Bronchial epithelial cell (primary cell): ENCODE measurements around the gene COMMD9. TPM values are rescaled to one million over a fixed set of nuclear protein-coding genes. Genes with fewer than 3 reads are reported as not detected.

Experiments
- DNase-seq: peaks from one replicate; pipeline ENCODE4 v3.0.0-alpha.2; 2010; ENCODE audit warnings: low read depth
- FAIRE-seq: peaks from 2 replicates; lab custom pipeline; 2011; peaks lifted over from hg19 to GRCh38; lab: Jason Lieb, UNC
- H3K27me3 ChIP-seq: 2 replicates; pipeline ENCODE4 v1.5.1; 2011; ENCODE audit warnings: low read length; ENCODE audit not compliant: control insufficient read depth, insufficient read depth
- H3K36me3 ChIP-seq: 2 replicates; pipeline ENCODE4 v1.5.1; 2011; ENCODE audit warnings: low read length; ENCODE audit not compliant: control insufficient read depth, insufficient read depth
- H3K4me3 ChIP-seq: 2 replicates; pipeline ENCODE4 v1.5.1; 2011; ENCODE audit warnings: mild to moderate bottlenecking, low read depth, low read length, control low read depth
- total RNA-seq: library from RNA; depleted of rRNA; stranded (reverse); fragments of >200 nt; gene quantifications from 2 replicates; pipeline ENCODE4 v1.2.1, GENCODE V29; 2014
- TF ChIP-seq, protein P1 (sequence below): IDR thresholded peaks from 2 replicates; pipeline ENCODE4 v1.5.1; 2011; ENCODE audit warnings: mild to moderate bottlenecking, moderate library complexity, low read length, control low read depth, inconsistent platforms; ENCODE audit not compliant: insufficient read depth, severe bottlenecking

The COMMD9 gene
- total RNA-seq, 1 donor from 2014 or later, result 9.2 TPM

- H3K27me3 ChIP-seq, result no peaks in the 10 kb centered on the region
- H3K36me3 ChIP-seq, result no peaks in the 10 kb centered on the region
- H3K4me3 ChIP-seq, result no peak overlapping the region
- FAIRE-seq (no peak), DNase-seq (peak; percentile 43)
- TF ChIP-seq, protein P1, sequence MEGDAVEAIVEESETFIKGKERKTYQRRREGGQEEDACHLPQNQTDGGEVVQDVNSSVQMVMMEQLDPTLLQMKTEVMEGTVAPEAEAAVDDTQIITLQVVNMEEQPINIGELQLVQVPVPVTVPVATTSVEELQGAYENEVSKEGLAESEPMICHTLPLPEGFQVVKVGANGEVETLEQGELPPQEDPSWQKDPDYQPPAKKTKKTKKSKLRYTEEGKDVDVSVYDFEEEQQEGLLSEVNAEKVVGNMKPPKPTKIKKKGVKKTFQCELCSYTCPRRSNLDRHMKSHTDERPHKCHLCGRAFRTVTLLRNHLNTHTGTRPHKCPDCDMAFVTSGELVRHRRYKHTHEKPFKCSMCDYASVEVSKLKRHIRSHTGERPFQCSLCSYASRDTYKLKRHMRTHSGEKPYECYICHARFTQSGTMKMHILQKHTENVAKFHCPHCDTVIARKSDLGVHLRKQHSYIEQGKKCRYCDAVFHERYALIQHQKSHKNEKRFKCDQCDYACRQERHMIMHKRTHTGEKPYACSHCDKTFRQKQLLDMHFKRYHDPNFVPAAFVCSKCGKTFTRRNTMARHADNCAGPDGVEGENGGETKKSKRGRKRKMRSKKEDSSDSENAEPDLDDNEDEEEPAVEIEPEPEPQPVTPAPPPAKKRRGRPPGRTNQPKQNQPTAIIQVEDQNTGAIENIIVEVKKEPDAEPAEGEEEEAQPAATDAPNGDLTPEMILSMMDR, result peak; percentile 38
Observed at GRCh38 chr11:36292311-36292722, 3.1 kb upstream of the COMMD9 start.

- FAIRE-seq, result no peak
- TF ChIP-seq, protein P1, result no peak
- DNase-seq, result no peak
- Histone ChIP-seq H3K4me3 (peak overlapping the region; percentile 65), H3K27me3 (no peaks in the 10 kb centered on the region), H3K36me3 (no peaks in the 10 kb centered on the region)
Observed at GRCh38 chr11:36288442-36289225, 590 bp downstream of the COMMD9 start.

- Histone ChIP-seq H3K4me3 (no peak overlapping the region), H3K36me3 (peaks cover 5% of the 10 kb centered on the region), H3K27me3 (no peaks in the 10 kb centered on the region)
- DNase-seq, result no peak
- TF ChIP-seq, protein P1, result no peak
- FAIRE-seq, result no peak
Observed at GRCh38 chr11:36282926-36283325, 6.3 kb downstream of the COMMD9 start.

DNA sequence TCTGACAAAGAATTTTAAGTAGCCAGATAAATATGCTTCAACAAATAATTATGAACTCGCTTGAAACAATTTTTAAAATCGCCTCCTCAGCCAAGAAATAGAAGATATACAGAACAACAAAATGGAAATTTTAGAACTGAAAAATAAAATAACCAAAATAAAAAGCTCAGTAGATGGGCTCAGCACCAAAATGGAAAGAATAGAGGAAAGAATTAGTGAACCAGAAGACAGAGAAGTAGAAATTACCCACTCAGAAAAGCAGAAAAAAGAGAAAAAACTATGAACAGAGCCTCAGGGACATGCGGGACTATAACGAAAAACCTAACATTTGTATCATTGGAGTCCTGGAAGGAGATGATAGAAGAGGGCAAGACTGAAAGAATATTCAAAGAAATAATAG, 7.4 kb downstream of the COMMD9 start:
- H3K36me3 ChIP-seq, result peaks cover 5% of the 10 kb centered on the region
- DNase-seq (no peak), FAIRE-seq (no peak)
- TF ChIP-seq, protein P1, result no peak
- no peaks in the 10 kb centered on the region for H3K27me3 ChIP-seq
- no peak overlapping the region for H3K4me3 ChIP-seq

DNA sequence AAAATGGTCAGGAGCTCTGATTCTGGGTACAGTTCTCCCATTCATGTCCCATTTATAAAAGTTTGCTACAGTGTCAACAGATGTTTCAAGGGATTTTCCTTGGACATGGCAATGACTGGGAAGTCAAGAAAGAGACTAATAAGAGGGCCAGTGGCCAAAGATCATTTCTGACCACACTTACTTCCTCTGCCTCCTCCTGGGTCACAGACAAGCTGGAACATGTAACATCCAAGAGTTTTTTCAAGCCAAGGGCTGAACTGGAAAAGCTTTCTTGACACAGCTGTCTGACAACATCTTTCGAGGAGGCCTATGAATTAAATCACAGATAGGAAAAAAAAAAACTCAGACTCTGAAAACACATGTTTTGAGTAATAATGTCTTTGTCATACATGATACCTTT, 8.7 kb downstream of the COMMD9 start:
- no peak overlapping the region for H3K4me3 ChIP-seq
- peak; percentile 74 for DNase-seq
- H3K36me3 ChIP-seq, result peaks cover 5% of the 10 kb centered on the region
- TF ChIP-seq, protein P1, result no peak
- no peak for FAIRE-seq
- H3K27me3 ChIP-seq, result no peaks in the 10 kb centered on the region
